NT2/D1 (cell line): ENCODE data around the gene MPC1.

ENCODE experiments used
- SUZ12 ChIP-seq: IDR thresholded peaks from 2 replicates; pipeline ENCODE4 v1.6.1; 2011; ENCODE audit not compliant: insufficient read length, insufficient read depth; ENCODE audit errors: extremely low read depth
- YY1 ChIP-seq: IDR thresholded peaks from 2 replicates; pipeline ENCODE4 v1.6.1; 2011; ENCODE audit not compliant: insufficient read length, insufficient read depth
- ZNF274 ChIP-seq: IDR thresholded peaks from 2 replicates; pipeline ENCODE4 v1.6.1; 2011; ENCODE audit warnings: mild to moderate bottlenecking, low read depth, low read length

- TF ChIP-seq SUZ12 (no peak), YY1 (no peak), ZNF274 (no peak)
Measured at GRCh38 chr6:166341977-166342348, 40.8 kb downstream of the MPC1 start.
